H1 (cell line): ENCODE data around the gene ZXDC. TPM values are rescaled to one million over a fixed set of nuclear protein-coding genes. Genes with fewer than 3 reads are reported as not detected.

Source experiments
- CTCF ChIA-PET: fragments of 300-600 bp; sonication (Branson Sonifier 250); formaldehyde crosslinking; loops from one replicate; lab custom pipeline; 2021; ENCODE audit not compliant: partially characterized antibody; lab: Charles Lee
- POLR2A ChIA-PET: fragments of 300-600 bp; sonication (Branson Sonifier 250); formaldehyde crosslinking; loops from one replicate; lab custom pipeline; 2021; ENCODE audit warnings: inconsistent platforms; ENCODE audit not compliant: partially characterized antibody; lab: Charles Lee
- DNase-seq, 2 experiments: peaks; one replicate each; pipeline versions ENCODE4 v3.0.0 to v3.0.0-alpha.2; 2010 to 2022; ENCODE audit warnings: low spot score in 2 of 2, low read depth in 1 of 2, mixed read lengths in 1 of 2
- FAIRE-seq: peaks from 2 replicates; lab custom pipeline; 2011; peaks lifted over from hg19 to GRCh38; lab: Jason Lieb, UNC
- H2AFZ ChIP-seq: 2 replicates; pipeline ENCODE4 v1.8.1; 2012; ENCODE audit warnings: low read length, inconsistent platforms
- H2AK5ac ChIP-seq: 2 replicates; pipeline ENCODE4 v1.6.1; 2013; ENCODE audit warnings: low read depth, low read length
- H2BK120ac ChIP-seq: replicated peaks from 2 replicates; pipeline ENCODE3; 2013; ENCODE audit warnings: low read depth, low read length, inconsistent platforms
- H2BK12ac ChIP-seq: 2 replicates; pipeline ENCODE4 v1.6.1; 2013; ENCODE audit warnings: low read depth, low read length
- H2BK15ac ChIP-seq: 2 replicates; pipeline ENCODE4 v1.6.1; 2013; ENCODE audit warnings: low read length
- H2BK20ac ChIP-seq: 2 replicates; pipeline ENCODE4 v1.6.1; 2013; ENCODE audit warnings: low read length
- H2BK5ac ChIP-seq: 2 replicates; pipeline ENCODE4 v1.6.1; 2013; ENCODE audit warnings: low read depth, low read length
- H3K14ac ChIP-seq: 2 replicates; pipeline ENCODE4 v1.6.1; 2013; ENCODE audit warnings: inconsistent platforms; ENCODE audit not compliant: insufficient read length
- H3K18ac ChIP-seq: 2 replicates; pipeline ENCODE4 v1.6.1; 2013; ENCODE audit warnings: low read length; ENCODE audit errors: extremely low read depth
- H3K23ac ChIP-seq: 2 replicates; pipeline ENCODE4 v1.6.1; 2013; ENCODE audit warnings: inconsistent platforms; ENCODE audit not compliant: insufficient read length
- H3K23me2 ChIP-seq: 2 replicates; pipeline ENCODE4 v1.6.1; 2013; ENCODE audit warnings: low read depth, low read length
- H3K27ac ChIP-seq: 2 replicates; pipeline ENCODE4 v1.6.1; 2011; ENCODE audit warnings: low read depth, low read length, inconsistent platforms
- H3K27me3 ChIP-seq, 4 experiments: replicated peaks in 1 of 4; 1 replicate in 1 of 4; 2 replicates in 3 of 4; pipeline versions ENCODE4 v1.6.1 to v1.8.1; 2011 to 2013; ENCODE audit warnings: low read length in 3 of 4, mild to moderate bottlenecking in 3 of 4, inconsistent platforms in 2 of 4, mixed read lengths in 2 of 4, moderate library complexity in 1 of 4; ENCODE audit not compliant: control insufficient read depth in 3 of 4, insufficient read depth in 3 of 4; ENCODE audit errors: extremely low read depth in 1 of 4
- H3K36me3 ChIP-seq, 4 experiments: 2 replicates each; pipeline versions ENCODE4 v1.6.1 to v1.8.1; 2011 to 2013; ENCODE audit warnings: mild to moderate bottlenecking in 4 of 4, low read length in 3 of 4, moderate library complexity in 2 of 4, control low read depth in 1 of 4, inconsistent platforms in 1 of 4; ENCODE audit not compliant: insufficient read depth in 4 of 4, control insufficient read depth in 2 of 4
- H3K4ac ChIP-seq: replicated peaks from 2 replicates; pipeline ENCODE3; 2013; ENCODE audit warnings: low read length, low read depth, mixed read lengths, inconsistent platforms; ENCODE audit not compliant: insufficient read length
- H3K4me1 ChIP-seq, 4 experiments: replicated peaks in 1 of 4; 1 replicate in 1 of 4; 2 replicates in 3 of 4; pipeline versions ENCODE4 v1.6.1 to v1.8.1; 2011 to 2013; ENCODE audit warnings: low read length in 3 of 4, inconsistent platforms in 2 of 4, mixed read lengths in 1 of 4; ENCODE audit not compliant: insufficient read depth in 4 of 4, control insufficient read depth in 3 of 4
- H3K4me2 ChIP-seq, 2 experiments: 2 replicates each; pipeline versions ENCODE4 v1.6.1 to v1.8.1; 2011 to 2013; ENCODE audit warnings: low read depth in 2 of 2, low read length in 2 of 2, control low read depth in 1 of 2, inconsistent platforms in 1 of 2, mild to moderate bottlenecking in 1 of 2; ENCODE audit not compliant: insufficient read depth in 1 of 2
- H3K4me3 ChIP-seq, 4 experiments: fragments of 200-600, 300-600 bp in 1 of 4; sonication (generic), shearing (Covaris generic), sonication (Bioruptor Twin) in 1 of 4; 2 replicates each; pipeline versions ENCODE4 v1.5.1 to v1.8.1; 2011 to 2016; ENCODE audit warnings: low read length in 4 of 4, low read depth in 3 of 4, control low read depth in 2 of 4, inconsistent platforms in 2 of 4, mild to moderate bottlenecking in 2 of 4, mixed read lengths in 1 of 4, moderate library complexity in 1 of 4; ENCODE audit not compliant: insufficient read depth in 2 of 4; ENCODE audit errors: extremely low read depth in 1 of 4
- H3K56ac ChIP-seq: replicated peaks from 2 replicates; pipeline ENCODE3; 2013; ENCODE audit warnings: low read depth, mild to moderate bottlenecking, mixed read lengths, low read length, inconsistent platforms; ENCODE audit not compliant: insufficient read length
- H3K79me1 ChIP-seq: 2 replicates; pipeline ENCODE4 v1.6.1; 2013; ENCODE audit warnings: low read depth, low read length, control low read depth
- H3K79me2 ChIP-seq, 2 experiments: 2 replicates each; pipeline versions ENCODE4 v1.6.1 to v1.8.1; 2012 to 2013; ENCODE audit warnings: low read length in 2 of 2, mild to moderate bottlenecking in 2 of 2, inconsistent platforms in 1 of 2; ENCODE audit not compliant: insufficient read depth in 2 of 2, control insufficient read depth in 1 of 2
- H3K9ac ChIP-seq, 4 experiments: replicated peaks in 1 of 4; 1 replicate in 1 of 4; 2 replicates in 3 of 4; pipeline versions ENCODE4 v1.6.1 to v1.8.1; 2011 to 2013; ENCODE audit warnings: low read depth in 3 of 4, low read length in 3 of 4, control low read depth in 2 of 4, mild to moderate bottlenecking in 2 of 4, moderate library complexity in 2 of 4, inconsistent platforms in 1 of 4; ENCODE audit errors: extremely low read depth in 1 of 4
- H3K9me3 ChIP-seq, 2 experiments: 2 replicates each; pipeline versions ENCODE4 v1.6.1 to v1.8.1; 2012 to 2013; ENCODE audit warnings: mild to moderate bottlenecking in 2 of 2, moderate library complexity in 2 of 2, control low read depth in 1 of 2, inconsistent platforms in 1 of 2, low read depth in 1 of 2, low read length in 1 of 2, mixed read lengths in 1 of 2; ENCODE audit not compliant: insufficient read depth in 2 of 2
- H4K20me1 ChIP-seq, 2 experiments: replicated peaks in 1 of 2; 2 replicates each; pipeline versions ENCODE3 to v1.8.1; 2011 to 2013; ENCODE audit warnings: inconsistent platforms in 2 of 2, low read length in 2 of 2, mild to moderate bottlenecking in 1 of 2; ENCODE audit not compliant: insufficient read depth in 2 of 2, control insufficient read depth in 1 of 2
- H4K5ac ChIP-seq: 2 replicates; pipeline ENCODE4 v1.6.1; 2013; ENCODE audit warnings: low read length, low read depth, mixed read lengths, inconsistent platforms; ENCODE audit not compliant: insufficient read length
- H4K8ac ChIP-seq: 2 replicates; pipeline ENCODE4 v1.8.0; 2013; ENCODE audit warnings: mild to moderate bottlenecking, moderate library complexity, low read length, inconsistent platforms; ENCODE audit not compliant: insufficient read depth; ENCODE audit errors: extremely low read depth
- H4K91ac ChIP-seq: replicated peaks from 2 replicates; pipeline ENCODE3; 2013; ENCODE audit warnings: low read length, mixed read lengths, inconsistent platforms; ENCODE audit not compliant: insufficient read length
- JUN ChIP-seq: IDR thresholded peaks from 2 replicates; pipeline ENCODE4 v1.6.1; 2011; ENCODE audit warnings: low read depth, mild to moderate bottlenecking, improper control_type of control experiment, low read length
- NANOG ChIP-seq: IDR thresholded peaks from 2 replicates; pipeline ENCODE4 v1.6.1; 2011; ENCODE audit warnings: low read length, low read depth, mild to moderate bottlenecking, inconsistent platforms; ENCODE audit not compliant: insufficient read depth, poor library complexity, severe bottlenecking
- TCF12 ChIP-seq: IDR thresholded peaks from 2 replicates; pipeline ENCODE4 v1.6.1; 2011; ENCODE audit warnings: low read depth, mild to moderate bottlenecking, low read length
- WGBS, 2 experiments: shearing (Covaris generic) in 1 of 2; methylation state at CpG; one replicate each; pipeline versions ENCODE4 v1.1.6 to v1.1.7; 2013 to 2015; ENCODE audit warnings: low lambda C conversion rate in 2 of 2, mixed read lengths in 2 of 2, inconsistent platforms in 1 of 2, low coverage in 1 of 2, missing lambda C conversion rate in 1 of 2; ENCODE audit not compliant: insufficient replicate concordance in 2 of 2, insufficient coverage in 1 of 2, insufficient read length in 1 of 2; ENCODE audit errors: extremely low coverage in 1 of 2, missing lambda C conversion rate in 1 of 2; 5-methylcytosine and 5-hydroxymethylcytosine counted together
- polyA plus RNA-seq, 7 experiments: library from polyadenylated mRNA; depleted of rRNA in 3 of 7; stranded (reverse) in 5 of 7; unstranded in 2 of 7; fragments of >200 nt in 5 of 7; fragments of 200-250 nt in 2 of 7; gene quantifications; 1 replicate in 5 of 7; 2 replicates in 1 of 7; 4 replicates in 1 of 7; pipeline versions ENCODE4 v1.2.1 to v1.2.3, GENCODE V29; 2011 to 2013; ENCODE audit warnings: missing spikeins in 2 of 7, mixed read lengths in 2 of 7
- total RNA-seq: library from RNA; stranded (reverse); fragmentation: NEBNext Ultra II Directional; extraction: Animal tissue kit (Norgen Biotek cat#: 25700); gene quantifications from 2 replicates; pipeline ENCODE4 v1.2.1, GENCODE V29; 2021

ZXDC gene
- total and polyA plus RNA-seq, 2 of the 8 experiments (the other 6 are each of a cell fraction or from before 2014, with no cell fraction given) = 12.7 to 24.3 TPM

DNA sequence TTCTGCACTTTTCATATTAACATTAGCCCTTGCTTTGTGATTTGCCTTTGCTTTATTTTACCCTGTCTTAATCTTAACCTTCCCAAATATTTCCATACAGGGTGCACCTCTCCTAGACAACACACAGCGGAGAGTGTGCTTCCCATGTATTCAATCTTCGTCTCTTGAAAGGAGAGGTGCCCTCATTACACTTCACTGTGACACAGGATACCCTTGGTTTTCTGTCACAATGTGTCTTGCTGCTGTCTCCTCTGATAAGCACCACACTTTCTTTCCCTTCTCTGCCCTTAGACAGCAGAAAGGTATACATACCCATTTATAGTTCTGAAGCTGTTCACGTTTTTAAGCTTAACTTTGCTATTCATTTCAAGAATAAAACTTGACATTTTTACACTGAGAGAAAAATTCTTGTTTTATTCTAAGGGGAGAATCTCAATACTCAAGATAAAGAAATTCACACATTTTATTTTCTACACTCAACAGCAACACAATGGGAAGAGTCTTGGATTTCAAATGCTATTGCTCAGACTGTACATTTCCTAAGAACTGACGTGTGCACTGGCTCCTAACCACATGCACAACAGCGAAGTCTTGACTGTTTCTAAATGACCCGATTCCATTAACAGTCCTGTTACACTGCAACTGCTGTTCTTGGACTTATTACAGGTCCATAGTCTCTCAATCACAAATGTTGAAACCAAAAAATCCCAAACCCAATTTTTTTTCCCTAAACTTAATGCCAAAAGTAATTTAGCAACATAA lies 21.1 kb downstream of the ZXDC start:
- Histone ChIP-seq H3K23ac (no peak overlapping the region), H3K27ac (no peak overlapping the region), H3K18ac (no peak overlapping the region), H4K5ac (no peak overlapping the region), H3K79me1 (peaks cover 6% of the 10 kb centered on the region; the same call in 1 of the 2 replicates), H2BK20ac (no peak overlapping the region), H2BK120ac (no peak overlapping the region)
- CTCF ChIA-PET = no interaction called here
- TF ChIP-seq NANOG = no peak
- no peak for TF ChIP-seq TCF12
- no peak for TF ChIP-seq JUN
- TF ChIP-seq, all 59 proteins: peak for 0
- Histone ChIP-seq H4K91ac (no peak overlapping the region), H3K23me2 (no peaks in the 10 kb centered on the region), H2AK5ac (no peak overlapping the region), H3K79me2 (no peaks in the 10 kb centered on the region; a peak in 2 of 4 replicates), H2BK12ac (no peak overlapping the region), H3K4ac (no peak overlapping the region), H3K9ac (no peak overlapping the region), H3K9me3 (no peaks in the 10 kb centered on the region), H2BK5ac (no peak overlapping the region), H4K20me1 (peaks cover 0 to 12% of the 10 kb centered on the region in 2 experiments), H3K56ac (no peak overlapping the region), H2AFZ (no peak overlapping the region), H4K8ac (no peak overlapping the region), H3K4me3 (no peak overlapping the region), H2BK15ac (no peak overlapping the region), H3K4me1 (no peaks in the 10 kb centered on the region; a peak in 1 of 7 replicates), H3K27me3 (no peaks in the 10 kb centered on the region), H3K36me3 (peaks cover 4 to 40% (median 15%) of the 10 kb centered on the region in 4 experiments; a peak in 7 of 8 replicates), H3K4me2 (no peak overlapping the region), H3K14ac (no peak overlapping the region)
- DNase-seq (no peak), FAIRE-seq (no peak)
- WGBS, 2 experiments = 84% methylated on average over 6 of the region's 6 CpGs; no CpG with 5 or more reads in 1 of the 2 experiments
- POLR2A ChIA-PET = interaction anchor here (1.6 kb wide), 1 partner anchor 12 kb away, joined by 3 read pairs; no protein-coding TSS in a partner anchor
